ENCODE data around the gene HELQ. TPM values are rescaled to one million over a fixed set of nuclear protein-coding genes. Genes with fewer than 3 reads are reported as not detected.

Gene HELQ
- total and polyA plus RNA-seq, 8 donors = 13.1 to 23.5 (median 21.5) TPM

GRCh38 chr4:83371936-83372335, 83.7 kb downstream of the HELQ start:
- ATAC-seq = no peak
- no peaks in the 10 kb centered on the region for H3K9me3 ChIP-seq
- no peak for DNase-seq
- no peaks in the 10 kb centered on the region for H3K27me3 ChIP-seq
- intact Hi-C loops (cut with DNase I) = no loop called here
- no peak for TF ChIP-seq CTCF (IDR thresholded peaks at IDR 0.05)
- no peaks in the 10 kb centered on the region for H3K36me3 ChIP-seq
- peaks cover 0 to 11% of the 10 kb centered on the region in 2 donors for H3K4me1 ChIP-seq
- H3K4me3 ChIP-seq = no peak overlapping the region
- H3K27ac ChIP-seq = no peak overlapping the region

GRCh38 chr4:83371235-83371634, 84.4 kb downstream of the HELQ start:
- ATAC-seq = no peak

GRCh38 chr4:83370640-83370906, 85.0 kb downstream of the HELQ start:
- TF ChIP-seq CTCF (IDR thresholded peaks at IDR 0.05) = no peak
- Histone ChIP-seq H3K36me3 (no peaks in the 10 kb centered on the region), H3K9me3 (no peaks in the 10 kb centered on the region), H3K4me1 (peaks cover 0 to 11% of the 10 kb centered on the region in 2 donors), H3K27me3 (no peaks in the 10 kb centered on the region), H3K27ac (no peak overlapping the region), H3K4me3 (no peak overlapping the region)
- intact Hi-C loops (cut with DNase I) = no loop called here
- no peak for ATAC-seq
- DNase-seq = no peak

More at GRCh38 chr4:83371235-83371634, 84.4 kb downstream of the HELQ start:
- Histone ChIP-seq H3K36me3 (no peaks in the 10 kb centered on the region), H3K4me1 (peaks cover 0 to 11% of the 10 kb centered on the region in 2 donors), H3K27me3 (no peaks in the 10 kb centered on the region), H3K4me3 (no peak overlapping the region), H3K27ac (no peak overlapping the region), H3K9me3 (no peaks in the 10 kb centered on the region)
- no peak for DNase-seq
- intact Hi-C loops (cut with DNase I) = no loop called here
- TF ChIP-seq CTCF (IDR thresholded peaks at IDR 0.05) = no peak

GRCh38 chr4:83369831-83370639, 85.6 kb downstream of the HELQ start:
- Histone ChIP-seq H3K4me1 (peaks cover 0 to 11% of the 10 kb centered on the region in 2 donors), H3K27me3 (no peaks in the 10 kb centered on the region), H3K4me3 (no peak overlapping the region), H3K9me3 (no peaks in the 10 kb centered on the region), H3K27ac (no peak overlapping the region), H3K36me3 (no peaks in the 10 kb centered on the region)
- peak; percentile 35 for ATAC-seq
- no peak for DNase-seq
- no peak for TF ChIP-seq CTCF (IDR thresholded peaks at IDR 0.05)
- intact Hi-C loops (cut with DNase I) = no loop called here

GRCh38 chr4:83364312-83364711, 91.3 kb downstream of the HELQ start:
- no peak for DNase-seq
- TF ChIP-seq CTCF (IDR thresholded peaks at IDR 0.05) = no peak

More at GRCh38 chr4:83364312-83364711, 91.3 kb downstream of the HELQ start:
- H3K9me3 ChIP-seq = no peaks in the 10 kb centered on the region
- no peak for ATAC-seq
- H3K36me3 ChIP-seq = no peaks in the 10 kb centered on the region
- no peaks in the 10 kb centered on the region for H3K27me3 ChIP-seq
- intact Hi-C loops (cut with DNase I) = no loop called here
- H3K27ac ChIP-seq = no peak overlapping the region
- peaks cover 0 to 3% of the 10 kb centered on the region in 2 donors for H3K4me1 ChIP-seq
- H3K4me3 ChIP-seq = no peak overlapping the region
